PC-3 (cell line): ENCODE measurements around the gene DGCR6L.

Experiments used
- EZH2 ChIP-seq: fragments of 300-600 bp; sonication (generic); IDR thresholded peaks from one replicate; pipeline ENCODE4 v1.6.1; 2017; ENCODE audit warnings: antibody characterized with exemption, mild to moderate bottlenecking, low read length; ENCODE audit not compliant: unreplicated experiment
- EZH2phosphoT487 ChIP-seq: fragments of 300-600 bp; sonication (generic); IDR thresholded peaks from 2 replicates; pipeline ENCODE4 v1.6.1; 2018; ENCODE audit warnings: mild to moderate bottlenecking, antibody characterized with exemption, low read length, borderline replicate concordance
- TF ChIP-seq, protein P1 (sequence below): fragments of 300-600 bp; sonication (generic); conservative IDR thresholded peaks from 2 replicates; pipeline ENCODE4 v1.5.1; 2017; ENCODE audit warnings: antibody characterized with exemption, low read depth, mild to moderate bottlenecking, low read length

DNA sequence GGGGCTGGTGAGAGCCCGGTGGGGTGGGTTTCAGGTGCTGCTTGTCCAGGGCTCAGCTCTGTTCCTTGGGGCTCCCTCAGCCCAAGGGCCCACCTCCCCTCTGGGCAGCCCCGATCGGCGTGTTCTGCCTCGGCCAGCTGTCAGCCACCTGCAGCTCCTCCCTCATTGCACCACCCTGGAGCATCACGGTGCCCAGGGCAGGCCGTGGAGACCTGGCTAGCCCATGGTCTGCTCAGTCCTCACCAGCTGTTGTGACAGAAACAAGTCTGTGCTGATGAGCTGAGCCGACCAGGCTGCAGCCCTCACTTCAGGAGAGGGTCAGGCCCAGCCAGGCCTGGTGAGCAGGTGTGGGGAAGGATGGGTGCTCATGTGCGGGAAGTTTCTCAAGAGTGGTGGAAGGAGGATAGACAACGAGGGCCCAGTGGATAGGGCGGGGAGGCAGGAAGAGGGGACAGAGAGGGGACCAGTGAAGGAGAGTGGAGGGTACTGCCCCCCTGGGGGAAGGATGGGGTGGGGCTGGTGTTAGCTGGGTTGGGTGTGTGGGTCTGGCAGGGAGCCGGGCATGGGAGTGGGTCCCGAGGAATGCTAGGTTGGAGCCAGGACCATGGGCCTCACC lies 35.3 kb downstream of the DGCR6L start:
- TF ChIP-seq, protein P1, sequence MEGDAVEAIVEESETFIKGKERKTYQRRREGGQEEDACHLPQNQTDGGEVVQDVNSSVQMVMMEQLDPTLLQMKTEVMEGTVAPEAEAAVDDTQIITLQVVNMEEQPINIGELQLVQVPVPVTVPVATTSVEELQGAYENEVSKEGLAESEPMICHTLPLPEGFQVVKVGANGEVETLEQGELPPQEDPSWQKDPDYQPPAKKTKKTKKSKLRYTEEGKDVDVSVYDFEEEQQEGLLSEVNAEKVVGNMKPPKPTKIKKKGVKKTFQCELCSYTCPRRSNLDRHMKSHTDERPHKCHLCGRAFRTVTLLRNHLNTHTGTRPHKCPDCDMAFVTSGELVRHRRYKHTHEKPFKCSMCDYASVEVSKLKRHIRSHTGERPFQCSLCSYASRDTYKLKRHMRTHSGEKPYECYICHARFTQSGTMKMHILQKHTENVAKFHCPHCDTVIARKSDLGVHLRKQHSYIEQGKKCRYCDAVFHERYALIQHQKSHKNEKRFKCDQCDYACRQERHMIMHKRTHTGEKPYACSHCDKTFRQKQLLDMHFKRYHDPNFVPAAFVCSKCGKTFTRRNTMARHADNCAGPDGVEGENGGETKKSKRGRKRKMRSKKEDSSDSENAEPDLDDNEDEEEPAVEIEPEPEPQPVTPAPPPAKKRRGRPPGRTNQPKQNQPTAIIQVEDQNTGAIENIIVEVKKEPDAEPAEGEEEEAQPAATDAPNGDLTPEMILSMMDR = no peak
- TF ChIP-seq EZH2 = no peak
- no peak for TF ChIP-seq EZH2phosphoT487
